ENCODE results near the gene HOXA6. TPM values are rescaled to one million over a fixed set of nuclear protein-coding genes. Genes with fewer than 3 reads are reported as not detected.

HOXA6 gene
- total RNA-seq, 2 experiments from 2014 or later = not detected

GRCh38 chr7:27173956-27174873 lies 26.6 kb upstream of the HOXA6 start, which contains the start of gene HOXA10:
Gene HOXA10, minus strand, starts transcription at chr7:27174320. Its CDS starts 14 bp downstream, at chr7:27174306.
- peak within 1 kb of the TSS; percentile 49 for H3K27ac Mint-ChIP-seq
- H3K9me3 Mint-ChIP-seq (ENCODE audit: low read depth) = no peaks in the 10 kb centered on the region
- H3K4me1 Mint-ChIP-seq = peaks cover 7% of the 10 kb centered on the region
- ATAC-seq = no peak
- peaks cover 2% of the 10 kb centered on the region for H3K36me3 Mint-ChIP-seq
- DNase-seq = no peak
- H3K27me3 Mint-ChIP-seq = peaks cover 78% of the 10 kb centered on the region
- H3K4me3 Mint-ChIP-seq = no peak within 1 kb of the TSS
- CTCF ChIA-PET = interaction anchor here (0.9 kb wide), 1 partner anchor 11 kb away, joined by 3 read pairs; no protein-coding TSS in a partner anchor

GRCh38 chr7:27173511-27173955 lies 26.0 kb upstream of the HOXA6 start:
- peaks cover 2% of the 10 kb centered on the region for H3K36me3 Mint-ChIP-seq
- H3K4me3 Mint-ChIP-seq = no peak overlapping the region
- H3K27ac Mint-ChIP-seq = no peak overlapping the region
- peaks cover 7% of the 10 kb centered on the region for H3K4me1 Mint-ChIP-seq
- H3K27me3 Mint-ChIP-seq = peaks cover 80% of the 10 kb centered on the region
- ATAC-seq (peak; percentile 33), DNase-seq (no peak)
- no peaks in the 10 kb centered on the region for H3K9me3 Mint-ChIP-seq (ENCODE audit: low read depth)
- CTCF ChIA-PET = interaction anchor here (1.2 to 1.3 kb wide), 2 partner anchors 22 to 23 kb away, joined by 3 to 5 read pairs; no protein-coding TSS in a partner anchor

- no peak overlapping the region for H3K4me3 Mint-ChIP-seq
- H3K27ac Mint-ChIP-seq = no peak overlapping the region
- H3K27me3 Mint-ChIP-seq = peaks cover 80% of the 10 kb centered on the region
- no peak for DNase-seq
- CTCF ChIA-PET = interaction anchor here (1.2 to 1.3 kb wide), 3 partner anchors 14 to 23 kb away, joined by 3 to 5 read pairs (median 4); no protein-coding TSS in a partner anchor
- H3K36me3 Mint-ChIP-seq = peaks cover 2% of the 10 kb centered on the region
- peak; percentile 12 for ATAC-seq
- H3K4me1 Mint-ChIP-seq = peaks cover 7% of the 10 kb centered on the region
- H3K9me3 Mint-ChIP-seq (ENCODE audit: low read depth) = no peaks in the 10 kb centered on the region
Measured at GRCh38 chr7:27172823-27173510, 25.4 kb upstream of the HOXA6 start.

- H3K9me3 Mint-ChIP-seq (ENCODE audit: low read depth) = no peaks in the 10 kb centered on the region
- peaks cover 2% of the 10 kb centered on the region for H3K36me3 Mint-ChIP-seq
- no peak for ATAC-seq
- H3K27me3 Mint-ChIP-seq = peaks cover 80% of the 10 kb centered on the region
- DNase-seq = no peak
- H3K4me3 Mint-ChIP-seq = no peak overlapping the region
- CTCF ChIA-PET = interaction anchor here (1.0 to 1.3 kb wide), 4 partner anchors 14 to 24 kb away, joined by 3 to 5 read pairs (median 4); no protein-coding TSS in a partner anchor
- H3K4me1 Mint-ChIP-seq = peaks cover 7% of the 10 kb centered on the region
- H3K27ac Mint-ChIP-seq = peak overlapping the region; percentile 11
Measured at GRCh38 chr7:27172315-27172774, 24.8 kb upstream of the HOXA6 start.

GRCh38 chr7:27171637-27172314 lies 24.2 kb upstream of the HOXA6 start:
- DNase-seq (no peak), ATAC-seq (no peak)
- Mint-ChIP-seq H3K27me3 (peaks cover 81% of the 10 kb centered on the region), H3K4me3 (no peak overlapping the region), H3K27ac (peak overlapping the region; percentile 35), H3K4me1 (peaks cover 7% of the 10 kb centered on the region), H3K9me3 (ENCODE audit: low read depth) (no peaks in the 10 kb centered on the region), H3K36me3 (peaks cover 2% of the 10 kb centered on the region)
- CTCF ChIA-PET = interaction anchor here (1.0 to 1.7 kb wide), 4 partner anchors 11 to 40 kb away, joined by 3 to 5 read pairs (median 4); no protein-coding TSS in a partner anchor

- Mint-ChIP-seq H3K4me1 (peaks cover 7% of the 10 kb centered on the region), H3K27me3 (peaks cover 81% of the 10 kb centered on the region), H3K9me3 (ENCODE audit: low read depth) (no peaks in the 10 kb centered on the region), H3K4me3 (no peak overlapping the region), H3K36me3 (peaks cover 2% of the 10 kb centered on the region), H3K27ac (peak overlapping the region; percentile 35)
- DNase-seq (no peak), ATAC-seq (no peak)
- CTCF ChIA-PET = interaction anchor here (1.0 to 1.7 kb wide), 3 partner anchors 10 to 40 kb away, joined by 3 to 5 read pairs (median 3); no protein-coding TSS in a partner anchor
Measured at GRCh38 chr7:27171325-27171636, 23.7 kb upstream of the HOXA6 start.

- H3K27me3 Mint-ChIP-seq = peaks cover 82% of the 10 kb centered on the region
- no peak overlapping the region for H3K27ac Mint-ChIP-seq
- H3K9me3 Mint-ChIP-seq (ENCODE audit: low read depth) = no peaks in the 10 kb centered on the region
- no peak for ATAC-seq
- H3K36me3 Mint-ChIP-seq = peaks cover 2% of the 10 kb centered on the region
- peaks cover 7% of the 10 kb centered on the region for H3K4me1 Mint-ChIP-seq
- no peak for DNase-seq
- CTCF ChIA-PET = interaction anchor here (1.0 to 1.7 kb wide), 2 partner anchors 10 to 41 kb away, joined by 3 to 5 read pairs; no protein-coding TSS in a partner anchor
- no peak overlapping the region for H3K4me3 Mint-ChIP-seq
Measured at GRCh38 chr7:27170426-27171324, 23.1 kb upstream of the HOXA6 start.

GRCh38 chr7:27169658-27170425 lies 22.3 kb upstream of the HOXA6 start:
- Mint-ChIP-seq H3K27ac (no peak overlapping the region), H3K9me3 (ENCODE audit: low read depth) (no peaks in the 10 kb centered on the region), H3K4me3 (no peak overlapping the region), H3K36me3 (peaks cover 2% of the 10 kb centered on the region), H3K27me3 (peaks cover 79% of the 10 kb centered on the region), H3K4me1 (peaks cover 7% of the 10 kb centered on the region)
- ATAC-seq (no peak), DNase-seq (no peak)
- CTCF ChIA-PET = no interaction called here

- H3K27ac Mint-ChIP-seq = peak overlapping the region; percentile 40
- H3K4me3 Mint-ChIP-seq = no peak overlapping the region
- ATAC-seq (no peak), DNase-seq (no peak)
- H3K4me1 Mint-ChIP-seq = peaks cover 7% of the 10 kb centered on the region
- H3K9me3 Mint-ChIP-seq (ENCODE audit: low read depth) = no peaks in the 10 kb centered on the region
- H3K36me3 Mint-ChIP-seq = peaks cover 2% of the 10 kb centered on the region
- H3K27me3 Mint-ChIP-seq = peaks cover 87% of the 10 kb centered on the region
- CTCF ChIA-PET = interaction anchor here (1.0 to 1.4 kb wide), 2 partner anchors 12 to 18 kb away, joined by 3 to 5 read pairs; no protein-coding TSS in a partner anchor
Measured at GRCh38 chr7:27168265-27168947, 20.8 kb upstream of the HOXA6 start.

- H3K27ac Mint-ChIP-seq = peak overlapping the region; percentile 40
- peaks cover 2% of the 10 kb centered on the region for H3K36me3 Mint-ChIP-seq
- DNase-seq (no peak), ATAC-seq (no peak)
- CTCF ChIA-PET = interaction anchor here (1.0 to 1.4 kb wide), 2 partner anchors 12 to 17 kb away, joined by 3 to 5 read pairs; no protein-coding TSS in a partner anchor
- no peaks in the 10 kb centered on the region for H3K9me3 Mint-ChIP-seq (ENCODE audit: low read depth)
- peaks cover 90% of the 10 kb centered on the region for H3K27me3 Mint-ChIP-seq
- peaks cover 7% of the 10 kb centered on the region for H3K4me1 Mint-ChIP-seq
- no peak overlapping the region for H3K4me3 Mint-ChIP-seq
Measured at GRCh38 chr7:27167916-27168264, 20.3 kb upstream of the HOXA6 start.
